Parathyroid adenoma (tissue), 2 donors: Measurements from ENCODE around the gene EEF1B2.
A peak's percentile ranks its signal among the peaks of the same experiment; 100 is the strongest.
"Not testable (repeated sequence)": the region's sequence is repeated elsewhere in the genome, so short reads cannot be mapped to it uniquely, and the experiment has no call there.

ENCODE experiments used
- H2AFZ ChIP-seq: fragments of 300-600 bp; sonication (generic); one replicate; pipeline ENCODE4 v1.7.0; 2017; ENCODE audit warnings: antibody characterized with exemption, mild to moderate bottlenecking
- H3K27ac ChIP-seq: fragments of 300-600 bp; sonication (generic); one replicate; pipeline ENCODE4 v1.7.0; 2017
- H3K27me3 ChIP-seq: fragments of 300-600 bp; sonication (generic); one replicate; pipeline ENCODE4 v1.7.0; 2017; ENCODE audit warnings: low read length; ENCODE audit not compliant: control insufficient read depth, insufficient read depth
- H3K36me3 ChIP-seq: fragments of 300-600 bp; sonication (generic); one replicate; pipeline ENCODE4 v1.7.0; 2017; ENCODE audit warnings: low read length; ENCODE audit not compliant: control insufficient read depth, insufficient read depth
- H3K4me1 ChIP-seq: fragments of 300-600 bp; sonication (generic); one replicate; pipeline ENCODE4 v1.7.0; 2017; ENCODE audit warnings: control low read depth
- H3K4me2 ChIP-seq: fragments of 300-600 bp; sonication (generic); one replicate; pipeline ENCODE4 v1.7.0; 2017; ENCODE audit warnings: low read length
- H3K4me3 ChIP-seq: fragments of 300-600 bp; sonication (generic); one replicate; pipeline ENCODE4 v1.7.0; 2017; ENCODE audit warnings: low read depth, low read length
- H3K79me2 ChIP-seq: fragments of 300-600 bp; sonication (generic); one replicate; pipeline ENCODE4 v1.7.0; 2017; ENCODE audit warnings: control low read depth
- H3K9ac ChIP-seq: fragments of 300-600 bp; sonication (generic); one replicate; pipeline ENCODE4 v1.7.0; 2017; ENCODE audit warnings: mild to moderate bottlenecking
- H3K9me3 ChIP-seq: fragments of 300-600 bp; sonication (generic); one replicate; pipeline ENCODE4 v1.7.0; 2017; ENCODE audit warnings: low read length; ENCODE audit not compliant: control insufficient read depth
- CTCF ChIP-seq: fragments of 300-600 bp; sonication (generic); IDR thresholded peaks from one replicate; pipeline ENCODE4 v1.7.0; 2017; ENCODE audit warnings: antibody characterized with exemption, mild to moderate bottlenecking
- donor health status: primary hyperparathyroidism.

The EEF1B2 gene

DNA sequence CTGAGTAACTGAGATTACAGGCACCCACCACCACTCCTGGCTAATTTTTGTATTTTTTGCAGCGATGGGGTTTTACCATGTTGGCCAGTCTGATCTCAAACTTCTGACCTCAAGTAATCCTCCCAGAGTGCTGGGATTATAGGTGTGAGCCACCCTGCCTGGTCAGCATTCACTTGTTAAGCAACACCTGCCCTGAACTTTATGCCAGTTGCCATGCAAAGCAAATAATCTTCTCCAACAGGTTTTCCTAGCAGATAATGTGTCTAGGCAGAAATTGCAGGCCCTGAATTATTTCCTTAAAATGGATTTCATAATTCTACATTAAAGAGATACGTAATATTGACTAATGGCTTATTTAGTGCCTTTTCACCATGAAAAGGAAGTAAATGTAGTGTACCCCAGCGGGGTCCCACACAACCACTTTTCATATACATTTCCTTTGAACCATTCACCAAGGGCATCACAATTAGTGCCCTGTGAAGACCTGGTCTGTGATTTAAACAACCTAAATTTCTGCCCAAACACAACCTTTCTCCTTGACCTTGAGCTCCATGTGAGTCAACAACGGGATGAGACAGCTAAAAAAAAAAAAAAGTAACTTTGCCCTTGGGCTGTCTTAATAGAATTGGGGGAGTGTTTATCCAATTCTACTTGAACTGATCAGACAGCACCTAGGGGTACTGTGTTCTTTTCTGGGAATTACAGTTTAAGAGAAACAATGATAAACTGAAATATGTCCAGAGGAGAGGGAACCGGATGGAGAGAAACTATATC lies 41.6 kb downstream of the EEF1B2 start:
- Histone ChIP-seq H3K27ac (no peak overlapping the region), H3K4me1 (peaks cover 5% of the 10 kb centered on the region)

DNA sequence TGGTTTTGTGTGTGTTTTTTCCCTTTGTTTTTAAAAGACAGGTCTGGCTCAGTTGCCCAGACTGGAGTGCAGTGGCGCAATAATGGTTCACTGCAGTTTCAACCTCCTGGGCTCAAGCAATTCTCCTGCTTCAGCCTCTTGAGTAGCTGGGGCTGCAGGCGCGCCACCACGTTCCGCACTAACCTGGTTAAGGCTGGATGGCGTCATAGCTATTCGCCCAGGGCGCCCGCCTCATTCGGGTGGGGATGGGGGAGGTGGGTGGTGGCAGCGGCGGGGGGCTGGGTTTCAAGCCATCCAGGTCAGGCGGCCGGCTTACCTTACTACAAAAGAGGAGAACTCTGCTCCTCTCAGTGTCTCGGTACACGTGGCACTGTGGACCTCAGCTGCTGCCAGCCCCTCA lies 42.8 kb downstream of the EEF1B2 start:
- Histone ChIP-seq H3K9me3 (no peaks in the 10 kb centered on the region), H3K9ac (no peak overlapping the region), H2AFZ (no peak overlapping the region), H3K79me2 (no peaks in the 10 kb centered on the region), H3K4me3 (no peak overlapping the region), H3K4me1 (peaks cover 5% of the 10 kb centered on the region), H3K4me2 (no peak overlapping the region), H3K27me3 (no peaks in the 10 kb centered on the region), H3K27ac (no peak overlapping the region), H3K36me3 (no peaks in the 10 kb centered on the region)
- no peak for TF ChIP-seq CTCF

More for the DNA sequence above, 41.6 kb downstream of the EEF1B2 start:
- H3K27me3 ChIP-seq, result no peaks in the 10 kb centered on the region
- H3K4me2 ChIP-seq, result no peak overlapping the region
- no peaks in the 10 kb centered on the region for H3K9me3 ChIP-seq
- no peak overlapping the region for H3K4me3 ChIP-seq
- H3K79me2 ChIP-seq, result no peaks in the 10 kb centered on the region
- no peak for TF ChIP-seq CTCF
- no peak overlapping the region for H3K9ac ChIP-seq
- H3K36me3 ChIP-seq, result no peaks in the 10 kb centered on the region
- no peak overlapping the region for H2AFZ ChIP-seq

DNA sequence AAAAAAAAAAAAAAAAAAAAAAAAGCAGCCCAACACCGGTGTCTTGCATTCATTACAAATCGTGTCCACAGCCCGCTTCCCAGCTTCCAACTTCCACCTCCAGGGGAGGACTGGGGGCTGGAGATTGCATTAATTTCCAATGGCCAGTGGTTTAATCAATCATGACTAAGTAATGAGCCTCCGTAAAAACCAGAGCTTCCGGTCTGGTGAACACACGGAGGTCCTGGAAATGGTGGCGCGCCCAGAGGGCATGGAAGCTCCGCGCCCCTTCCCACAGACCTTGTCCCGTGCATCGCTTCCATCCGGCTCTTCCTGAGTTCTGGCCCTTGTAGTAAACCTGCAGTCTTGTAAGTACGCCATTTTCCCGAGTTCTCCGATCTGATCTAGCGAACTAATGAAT lies 43.6 kb downstream of the EEF1B2 start:
- H3K36me3 ChIP-seq, result no peaks in the 10 kb centered on the region
- no peaks in the 10 kb centered on the region for H3K79me2 ChIP-seq
- no peak overlapping the region for H2AFZ ChIP-seq
- H3K27me3 ChIP-seq, result no peaks in the 10 kb centered on the region
- H3K27ac ChIP-seq, result no peak overlapping the region
- TF ChIP-seq CTCF, result no peak
- H3K4me1 ChIP-seq, result peaks cover 5% of the 10 kb centered on the region
- H3K9me3 ChIP-seq, result no peaks in the 10 kb centered on the region
- no peak overlapping the region for H3K9ac ChIP-seq
- H3K4me2 ChIP-seq, result no peak overlapping the region
- no peak overlapping the region for H3K4me3 ChIP-seq

DNA sequence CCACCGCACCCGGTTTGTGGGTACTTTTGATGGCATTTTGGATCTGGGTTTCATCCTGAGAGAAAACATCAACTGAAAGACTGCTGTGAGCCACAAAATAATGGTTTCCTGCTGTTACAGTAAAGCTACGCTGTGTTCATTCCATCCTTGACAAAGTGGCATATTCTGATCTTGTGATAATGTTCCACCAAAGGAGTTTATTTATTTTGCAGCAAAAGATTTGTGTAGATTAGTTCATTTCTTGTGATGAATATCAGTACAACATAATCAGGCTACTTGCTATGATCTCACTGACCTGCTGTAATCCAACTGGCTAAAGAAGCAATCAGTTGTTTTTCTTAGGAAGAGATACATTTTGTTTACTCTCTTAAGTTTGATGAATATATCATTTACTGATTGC lies 45.0 kb downstream of the EEF1B2 start:
- no peaks in the 10 kb centered on the region for H3K27me3 ChIP-seq
- no peaks in the 10 kb centered on the region for H3K79me2 ChIP-seq
- no peak overlapping the region for H3K4me2 ChIP-seq
- no peak overlapping the region for H3K27ac ChIP-seq
- TF ChIP-seq CTCF, result no peak
- peaks cover 5% of the 10 kb centered on the region for H3K4me1 ChIP-seq
- no peak overlapping the region for H3K4me3 ChIP-seq
- H3K36me3 ChIP-seq, result no peaks in the 10 kb centered on the region
- H3K9ac ChIP-seq, result no peak overlapping the region
- H2AFZ ChIP-seq, result peak overlapping the region; percentile 9
- no peaks in the 10 kb centered on the region for H3K9me3 ChIP-seq

DNA sequence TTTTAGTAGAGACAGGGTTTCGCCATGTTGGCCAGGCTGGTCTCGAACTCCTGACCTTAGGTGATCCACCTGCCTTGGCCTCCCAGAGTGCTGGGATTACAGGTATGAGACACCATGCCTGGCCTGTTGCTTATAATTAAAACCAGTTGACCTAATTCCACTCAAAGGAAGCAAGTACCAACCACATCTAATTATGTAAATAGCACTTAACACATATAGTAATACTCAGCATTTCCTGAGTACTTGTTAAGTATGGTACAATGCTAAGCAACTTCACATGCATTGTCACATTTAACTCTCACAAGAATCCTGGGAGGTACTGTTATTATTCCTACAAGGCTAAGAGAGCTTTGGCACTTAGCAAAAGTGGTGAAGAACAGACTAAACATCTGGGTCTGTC lies 47.6 kb downstream of the EEF1B2 start:
- H3K27ac ChIP-seq, H3K36me3 ChIP-seq, H2AFZ ChIP-seq, H3K9ac ChIP-seq, H3K4me3 ChIP-seq, H3K79me2 ChIP-seq, H3K9me3 ChIP-seq, H3K27me3 ChIP-seq, H3K4me2 ChIP-seq: not testable (repeated sequence)
- H3K4me1 ChIP-seq, result peaks cover 11% of the 10 kb centered on the region
